GM19099 (cell line): Measurements from ENCODE around the gene OSCP1.

ENCODE experiments used
- POLR2A ChIP-seq: IDR thresholded peaks from 3 replicates; pipeline ENCODE4 v1.6.1; 2011; ENCODE audit warnings: low read depth; ENCODE audit not compliant: insufficient read length; ENCODE audit errors: extremely low read depth

The OSCP1 gene

GRCh38 chr1:36385410-36386264, 64.6 kb downstream of the OSCP1 start, which contains the start of gene STK40:
Gene STK40 (minus strand): TSS chr1:36385924. CDS start chr1:36361332, 24,592 bp downstream.
- TF ChIP-seq POLR2A: no peak

- TF ChIP-seq POLR2A: no peak
These were observed 65.5 kb downstream of the OSCP1 start for GRCh38 chr1:36384542-36385409.

DNA sequence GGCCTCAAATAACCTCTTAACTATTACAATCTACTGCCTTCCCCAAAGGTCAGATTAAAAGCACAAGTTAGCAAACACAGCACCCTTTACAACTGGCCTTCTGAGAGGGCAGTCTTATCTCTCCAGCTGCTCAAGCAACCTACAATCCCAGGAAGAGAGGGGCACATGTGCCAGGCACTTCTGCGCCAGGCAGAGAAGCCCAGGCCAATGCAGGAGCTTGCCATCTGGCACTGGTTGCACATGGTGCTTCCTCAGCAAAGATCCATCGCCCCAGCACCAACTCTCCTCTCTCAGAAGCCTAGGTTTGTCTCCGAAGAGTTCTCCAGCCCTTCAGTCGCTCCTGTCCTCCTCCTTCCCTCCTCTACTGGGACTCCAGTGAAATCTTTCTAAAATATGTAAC, 67.0 kb downstream of the OSCP1 start:
- TF ChIP-seq POLR2A: no peak

DNA sequence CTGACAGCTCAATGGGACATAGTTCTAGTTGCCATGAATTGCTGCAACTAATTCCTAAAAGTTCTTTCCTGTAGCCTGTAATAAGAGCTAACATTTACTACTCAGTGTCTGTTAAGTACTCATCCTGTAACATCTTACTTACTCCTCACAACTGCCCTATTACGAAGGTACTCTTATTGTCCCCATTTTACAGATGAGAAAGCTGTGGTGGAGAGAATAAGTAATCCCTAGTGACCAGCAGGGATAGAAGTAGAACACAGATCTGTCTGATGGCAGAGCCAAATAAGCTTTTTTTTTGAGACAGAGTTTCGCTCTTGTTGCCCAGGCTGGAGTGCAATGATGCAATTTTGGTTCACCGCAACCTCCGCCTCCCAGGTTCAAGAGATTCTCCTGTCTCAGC, 67.6 kb downstream of the OSCP1 start:
- TF ChIP-seq POLR2A: no peak

DNA sequence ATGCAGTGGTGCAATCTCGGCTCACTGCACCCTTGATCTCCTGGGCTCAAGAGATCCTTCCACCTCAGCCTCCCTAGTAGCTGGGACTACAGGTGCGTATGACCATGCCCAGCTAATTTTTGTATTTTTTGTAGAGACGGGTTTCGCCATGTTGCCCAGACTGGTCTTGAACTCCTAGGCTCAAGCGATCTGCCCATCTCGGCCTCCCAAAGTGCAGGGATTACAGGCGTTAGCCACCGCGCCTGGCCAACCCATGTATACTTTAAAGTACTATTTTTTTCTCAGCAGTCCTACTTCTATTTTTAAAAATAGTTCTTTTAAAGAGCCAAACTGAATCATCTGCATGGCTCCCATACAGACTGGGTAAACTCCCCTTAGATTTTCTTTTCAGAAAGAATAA, 68.0 kb downstream of the OSCP1 start:
- no peak for TF ChIP-seq POLR2A

DNA sequence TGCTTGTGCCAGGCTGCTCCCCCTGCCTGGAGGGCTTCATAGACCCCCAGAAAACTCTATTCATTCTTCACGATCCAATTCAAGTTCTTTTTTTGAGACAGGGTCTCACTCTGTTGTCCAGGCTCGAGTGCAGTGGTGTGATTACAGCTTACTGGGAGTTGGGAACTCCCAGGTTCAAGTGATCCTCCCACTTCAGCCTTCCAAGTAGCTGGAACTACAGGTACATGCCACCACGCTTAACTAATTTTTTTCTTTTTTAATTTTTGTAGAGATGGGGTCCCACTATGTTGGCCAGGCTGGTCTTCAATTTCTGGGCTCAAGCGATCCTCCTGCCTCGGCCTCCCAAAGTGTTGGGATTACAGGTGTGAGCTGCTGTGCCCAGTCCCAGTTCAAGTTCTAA, 68.8 kb downstream of the OSCP1 start:
- TF ChIP-seq POLR2A: no peak

DNA sequence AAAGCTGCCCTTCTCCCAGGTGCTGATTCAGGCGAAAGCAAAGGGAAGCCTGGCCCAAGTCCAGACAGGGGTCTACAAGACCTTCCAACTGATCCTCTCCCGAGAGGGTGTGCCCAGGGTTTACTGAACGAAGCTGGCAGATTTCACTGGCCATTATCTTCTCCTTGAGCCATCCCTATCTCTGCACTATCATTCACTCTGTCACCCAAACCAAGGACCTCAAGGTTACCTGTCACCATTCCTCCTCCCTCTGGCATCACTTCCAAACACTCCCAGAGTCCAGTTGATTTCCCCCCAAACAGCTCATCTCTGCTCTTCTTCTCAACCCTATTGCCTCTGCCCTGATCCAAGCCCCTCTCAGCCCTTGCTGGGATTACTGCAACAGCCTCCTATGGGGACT, 69.5 kb downstream of the OSCP1 start:
- no peak for TF ChIP-seq POLR2A

GRCh38 chr1:36380143-36380619, 70.1 kb downstream of the OSCP1 start:
- no peak for TF ChIP-seq POLR2A

- TF ChIP-seq POLR2A: no peak
These were observed 72.3 kb downstream of the OSCP1 start for GRCh38 chr1:36377791-36378492.

DNA sequence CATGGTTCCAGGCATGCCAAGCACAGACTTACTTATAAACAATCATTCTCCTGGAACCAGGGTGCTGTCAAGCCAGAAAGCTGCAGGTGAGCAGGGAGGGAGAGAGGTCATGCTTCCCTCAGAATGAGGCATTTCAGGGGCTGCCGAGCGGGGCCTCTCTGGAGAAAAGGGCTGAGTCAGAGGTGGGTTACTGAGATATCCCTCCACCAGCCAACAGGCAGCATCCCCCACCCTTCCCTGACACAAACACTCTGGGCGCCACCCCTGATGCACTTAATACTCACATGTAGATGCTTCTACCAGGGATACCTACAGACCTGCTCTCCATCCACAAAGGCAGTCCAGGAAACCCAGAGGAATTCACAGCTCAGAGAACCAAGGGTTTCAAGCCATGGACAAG, 77.6 kb downstream of the OSCP1 start:
- no peak for TF ChIP-seq POLR2A

GRCh38 chr1:36369061-36369861, 81.0 kb downstream of the OSCP1 start:
- no peak for TF ChIP-seq POLR2A
